HL-60/S4 treated with retinoic acid at 250 ng/mL for 4 days and 3 days (cell line): ENCODE data around the gene STMP1.

ENCODE experiments used
- in situ Hi-C: fragments of 300-500 bp; cut with MboI; formaldehyde crosslinking; loops from 2 replicates; pipeline ENCODE4 v1.7.0; 2022; ENCODE audit warnings: low sequenced_read_pairs

STMP1 gene

GRCh38 chr7:135715673-135716072 is 53.4 kb downstream of the STMP1 start:
- in situ Hi-C loops: no loop called here

GRCh38 chr7:135716677-135717238 is 54.4 kb downstream of the STMP1 start:
- in situ Hi-C loops: no loop called here

- in situ Hi-C loops: no loop called here
Measured at GRCh38 chr7:135717693-135718092, 55.4 kb downstream of the STMP1 start.

GRCh38 chr7:135718219-135718618 is 55.9 kb downstream of the STMP1 start:
- in situ Hi-C loops: no loop called here

GRCh38 chr7:135718794-135719437 is 56.6 kb downstream of the STMP1 start:
- in situ Hi-C loops: no loop called here

- in situ Hi-C loops: no loop called here
Measured at GRCh38 chr7:135719688-135720087, 57.4 kb downstream of the STMP1 start.

GRCh38 chr7:135721198-135721820 is 59.0 kb downstream of the STMP1 start:
- in situ Hi-C loops: no loop called here

GRCh38 chr7:135723411-135723810 is 61.1 kb downstream of the STMP1 start:
- in situ Hi-C loops: no loop called here
